Endothelial cell of umbilical vein (primary cell): ENCODE measurements around the gene LIMA1. TPM values are rescaled to one million over a fixed set of nuclear protein-coding genes. Genes with fewer than 3 reads are reported as not detected.

Source experiments
- BruUV-seq: library from RNA; stranded (reverse); fragments of 400-500 nt; replicated peaks from 2 replicates; lab custom pipeline; 2021; lab: Mats Ljungman, UMichigan
- CTCF ChIA-PET: fragments of 300-600, 350-600 bp; sonication (Branson Sonifier 250); formaldehyde crosslinking; loops from one replicate; lab custom pipeline; 2021; ENCODE audit warnings: antibody characterized with exemption, inconsistent platforms; lab: Charles Lee
- POLR2A ChIA-PET: fragments of 300-600, 350-600 bp; sonication (Branson Sonifier 250); formaldehyde crosslinking; loops from one replicate; lab custom pipeline; 2021; ENCODE audit warnings: antibody characterized with exemption, inconsistent platforms; lab: Charles Lee
- DNase-seq: peaks from one replicate; pipeline ENCODE4 v3.0.0-alpha.2; 2011; ENCODE audit warnings: low read depth, low spot score
- FAIRE-seq: peaks from 2 replicates; lab custom pipeline; 2011; peaks lifted over from hg19 to GRCh38; lab: Jason Lieb, UNC
- H2AFZ ChIP-seq: 2 replicates; pipeline ENCODE4 v1.6.0; 2012; ENCODE audit warnings: low read depth, low read length, control low read depth, inconsistent platforms
- H3K27ac ChIP-seq: 2 replicates; pipeline ENCODE4 v1.5.1; 2011; ENCODE audit warnings: low read depth, mild to moderate bottlenecking, control low read depth, low read length, moderate library complexity; ENCODE audit not compliant: insufficient read depth
- H3K27me3 ChIP-seq, 2 experiments: 2 replicates each; pipeline versions ENCODE4 v1.6.0 to v1.6.1; 2011; ENCODE audit warnings: low read length in 2 of 2, mixed read lengths in 1 of 2; ENCODE audit not compliant: control insufficient read depth in 2 of 2, insufficient read depth in 2 of 2
- H3K36me3 ChIP-seq, 2 experiments: 2 replicates in 1 of 2; 3 replicates in 1 of 2; pipeline ENCODE4 v1.5.1; 2011; ENCODE audit warnings: low read length in 2 of 2, mild to moderate bottlenecking in 1 of 2, moderate library complexity in 1 of 2; ENCODE audit not compliant: control insufficient read depth in 2 of 2, insufficient read depth in 2 of 2; ENCODE audit errors: extremely low read depth in 1 of 2
- H3K4me1 ChIP-seq: 3 replicates; pipeline ENCODE4 v1.5.1; 2011; ENCODE audit warnings: mild to moderate bottlenecking, low read length; ENCODE audit not compliant: control insufficient read depth, insufficient read depth; ENCODE audit errors: extremely low read depth
- H3K4me2 ChIP-seq: 2 replicates; pipeline ENCODE4 v1.6.1; 2011; ENCODE audit warnings: low read length, control low read depth, mixed read lengths; ENCODE audit not compliant: insufficient read depth
- H3K4me3 ChIP-seq, 3 experiments: fragments of 200-600 bp in 1 of 3; sonication (generic), shearing (Covaris generic) in 1 of 3; replicated peaks in 1 of 3; 2 replicates each; pipeline ENCODE4 v1.5.1; 2011 to 2016; ENCODE audit warnings: control low read depth in 3 of 3, low read length in 3 of 3, mild to moderate bottlenecking in 2 of 3, inconsistent platforms in 1 of 3, low read depth in 1 of 3, moderate library complexity in 1 of 3; ENCODE audit not compliant: insufficient read depth in 1 of 3
- H3K79me2 ChIP-seq: 2 replicates; pipeline ENCODE4 v1.6.0; 2012; ENCODE audit warnings: low read length, inconsistent platforms; ENCODE audit not compliant: control insufficient read depth, insufficient read depth
- H3K9ac ChIP-seq: replicated peaks from 2 replicates; pipeline ENCODE3; 2011; ENCODE audit warnings: low read length, control low read depth; ENCODE audit not compliant: insufficient read depth; ENCODE audit errors: extremely low read depth
- H3K9me1 ChIP-seq: replicated peaks from 3 replicates; pipeline ENCODE4 v1.6.0; 2011; ENCODE audit warnings: mild to moderate bottlenecking, low read length; ENCODE audit not compliant: control insufficient read depth, insufficient read depth; ENCODE audit errors: extremely low read depth
- H3K9me3 ChIP-seq: replicated peaks from 2 replicates; pipeline ENCODE4 v1.5.1; 2012; ENCODE audit warnings: low read length, inconsistent platforms; ENCODE audit not compliant: control insufficient read depth, insufficient read depth
- H4K20me1 ChIP-seq: replicated peaks from 2 replicates; pipeline ENCODE3; 2011; ENCODE audit warnings: mild to moderate bottlenecking, low read length; ENCODE audit not compliant: control insufficient read depth, insufficient read depth; ENCODE audit errors: extremely low read depth
- EZH2 ChIP-seq: IDR thresholded peaks from 2 replicates; pipeline ENCODE4 v1.6.1; 2012; ENCODE audit warnings: borderline replicate concordance, low read depth, mild to moderate bottlenecking, moderate library complexity, low read length, inconsistent platforms; ENCODE audit not compliant: severe bottlenecking
- FOS ChIP-seq: IDR thresholded peaks from 2 replicates; pipeline ENCODE4 v1.6.1; 2011; ENCODE audit warnings: mild to moderate bottlenecking, low read length, moderate library complexity, borderline replicate concordance; ENCODE audit not compliant: insufficient read depth
- GATA2 ChIP-seq: IDR thresholded peaks from 2 replicates; pipeline ENCODE4 v1.7.0; 2011; ENCODE audit warnings: low read depth, mild to moderate bottlenecking, moderate library complexity, mixed read lengths, low read length; ENCODE audit not compliant: insufficient read length, insufficient read depth
- JUN ChIP-seq: IDR thresholded peaks from 2 replicates; pipeline ENCODE4 v1.6.1; 2011; ENCODE audit warnings: borderline replicate concordance, low read depth; ENCODE audit not compliant: insufficient read length, insufficient read depth
- MYC ChIP-seq: IDR thresholded peaks from one replicate; pipeline ENCODE4 v1.6.1; 2011; ENCODE audit warnings: mild to moderate bottlenecking, low read depth, low read length
- POLR2A ChIP-seq: IDR thresholded peaks from 2 replicates; pipeline ENCODE4 v1.6.1; 2012; ENCODE audit warnings: low read depth, mild to moderate bottlenecking, control low read depth, low read length
- POLR2AphosphoS5 ChIP-seq: IDR thresholded peaks from 2 replicates; pipeline ENCODE4 v1.6.1; 2012; ENCODE audit warnings: low read depth, mild to moderate bottlenecking, control low read depth, low read length, moderate library complexity; ENCODE audit not compliant: insufficient read depth
- dilution Hi-C: fragments of 300-500 bp; cut with MboI; formaldehyde crosslinking; loops from one replicate; pipeline ENCODE4 v1.15.0; 2019; ENCODE audit warnings: low sequenced_read_pairs; ENCODE audit not compliant: extremely low pct_ligation_motif_present
- intact Hi-C: fragments of 100-400 bp; cut with micrococcal nuclease; formaldehyde crosslinking; loops from one replicate; pipeline ENCODE4 v1.10.0; 2022
- polyA plus RNA-seq, 4 experiments: library from polyadenylated mRNA; depleted of rRNA in 3 of 4; stranded (reverse) in 3 of 4; unstranded in 1 of 4; fragments of >200 nt; gene quantifications; 2 replicates each; pipeline versions ENCODE4 v1.2.1 to v1.2.3, GENCODE V29; 2011 to 2012; ENCODE audit warnings: missing spikeins in 1 of 4
- total RNA-seq: library from RNA; stranded (reverse); gene quantifications from 2 replicates; pipeline ENCODE4 v1.2.3, GENCODE V29; 2021
- TF ChIP-seq, protein P1 (sequence below): IDR thresholded peaks from 2 replicates; pipeline ENCODE4 v1.6.1; 2011; ENCODE audit not compliant: insufficient read depth, insufficient read length
- TF ChIP-seq, protein P2 (sequence below), 2 donors: IDR thresholded peaks; 1 replicate in 1 of 2; 2 replicates in 1 of 2; pipeline ENCODE4 v1.5.1; 2011; ENCODE audit warnings: low read length in 2 of 2, mild to moderate bottlenecking in 2 of 2, moderate library complexity in 2 of 2, control low read depth in 1 of 2, inconsistent platforms in 1 of 2, low read depth in 1 of 2; ENCODE audit not compliant: insufficient read depth in 1 of 2; ENCODE audit errors: extremely low read depth in 1 of 2

Gene LIMA1
- total and polyA plus RNA-seq, 2 donors (not counting 3 experiments of a cell fraction or from before 2014, with no cell fraction given) = 35.0 to 87.3 TPM

GRCh38 chr12:50164963-50165362 is 118.4 kb downstream of the LIMA1 start:
- H3K9me1 ChIP-seq = no peaks in the 10 kb centered on the region
- no peaks in the 10 kb centered on the region for H3K27me3 ChIP-seq
- no peak overlapping the region for H3K4me2 ChIP-seq
- dilution Hi-C loops = no loop called here
- no peak overlapping the region for H3K4me3 ChIP-seq
- peaks cover 7% of the 10 kb centered on the region for H3K4me1 ChIP-seq
- H2AFZ ChIP-seq = no peak overlapping the region
- ChIA-PET POLR2A (interaction anchor here (0.7 kb wide), 1 partner anchor 502 kb away, joined by 4 read pairs; no protein-coding TSS in a partner anchor), CTCF (interaction anchor here (1.1 kb wide), 1 partner anchor 95 kb away, joined by 3 read pairs; no protein-coding TSS in a partner anchor)
- H4K20me1 ChIP-seq = no peaks in the 10 kb centered on the region
- no peak overlapping the region for H3K9ac ChIP-seq
- intact Hi-C loops = no loop called here
- H3K79me2 ChIP-seq = peaks cover 53% of the 10 kb centered on the region
- DNase-seq = no peak
- no TSS peak for BruUV-seq
- TF ChIP-seq, protein P1, sequence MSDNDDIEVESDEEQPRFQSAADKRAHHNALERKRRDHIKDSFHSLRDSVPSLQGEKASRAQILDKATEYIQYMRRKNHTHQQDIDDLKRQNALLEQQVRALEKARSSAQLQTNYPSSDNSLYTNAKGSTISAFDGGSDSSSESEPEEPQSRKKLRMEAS = no peak
- TF ChIP-seq FOS = no peak
- no peak for TF ChIP-seq JUN
- no peak for TF ChIP-seq EZH2
- TF ChIP-seq, protein P2, sequence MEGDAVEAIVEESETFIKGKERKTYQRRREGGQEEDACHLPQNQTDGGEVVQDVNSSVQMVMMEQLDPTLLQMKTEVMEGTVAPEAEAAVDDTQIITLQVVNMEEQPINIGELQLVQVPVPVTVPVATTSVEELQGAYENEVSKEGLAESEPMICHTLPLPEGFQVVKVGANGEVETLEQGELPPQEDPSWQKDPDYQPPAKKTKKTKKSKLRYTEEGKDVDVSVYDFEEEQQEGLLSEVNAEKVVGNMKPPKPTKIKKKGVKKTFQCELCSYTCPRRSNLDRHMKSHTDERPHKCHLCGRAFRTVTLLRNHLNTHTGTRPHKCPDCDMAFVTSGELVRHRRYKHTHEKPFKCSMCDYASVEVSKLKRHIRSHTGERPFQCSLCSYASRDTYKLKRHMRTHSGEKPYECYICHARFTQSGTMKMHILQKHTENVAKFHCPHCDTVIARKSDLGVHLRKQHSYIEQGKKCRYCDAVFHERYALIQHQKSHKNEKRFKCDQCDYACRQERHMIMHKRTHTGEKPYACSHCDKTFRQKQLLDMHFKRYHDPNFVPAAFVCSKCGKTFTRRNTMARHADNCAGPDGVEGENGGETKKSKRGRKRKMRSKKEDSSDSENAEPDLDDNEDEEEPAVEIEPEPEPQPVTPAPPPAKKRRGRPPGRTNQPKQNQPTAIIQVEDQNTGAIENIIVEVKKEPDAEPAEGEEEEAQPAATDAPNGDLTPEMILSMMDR (IDR thresholded peaks at IDR 0.05; ENCODE audit: extremely low read depth in 1 of 2, insufficient read depth in 1 of 2, low read depth in 1 of 2, low read length in 2 of 2) = no peak
- TF ChIP-seq MYC = no peak
- TF ChIP-seq POLR2A = no peak
- no peak for TF ChIP-seq POLR2AphosphoS5
- no peak for TF ChIP-seq GATA2
- H3K36me3 ChIP-seq = no peaks in the 10 kb centered on the region
- no peak overlapping the region for H3K27ac ChIP-seq
- no peak for FAIRE-seq
- no peaks in the 10 kb centered on the region for H3K9me3 ChIP-seq
